SK-N-MC (cell line): ENCODE measurements around the gene MRPS30.

Source experiments
- EZH2 ChIP-seq: fragments of 200-600 bp; sonication (generic); IDR thresholded peaks from one replicate; pipeline ENCODE4 v1.6.1; 2017; ENCODE audit warnings: antibody characterized with exemption
- FOXP2 ChIP-seq: optimal IDR thresholded peaks from 2 replicates; pipeline ENCODE3; 2011; ENCODE audit warnings: mild to moderate bottlenecking, moderate library complexity; ENCODE audit not compliant: insufficient read depth; ENCODE audit errors: extremely low read length, control extremely low read depth
- POLR2AphosphoS5 ChIP-seq: IDR thresholded peaks from 2 replicates; pipeline ENCODE4 v1.6.1; 2012; ENCODE audit warnings: mild to moderate bottlenecking, low read depth, low read length, borderline replicate concordance

- TF ChIP-seq POLR2AphosphoS5 (no peak), EZH2 (no peak), FOXP2 (no peak)
These were observed 34.4 kb upstream of the MRPS30 start for GRCh38 chr5:44774279-44774880.
